NCI-H2196 treated with DMSO at 0.1 percent for 48 hours (cell line): Measurements from ENCODE around the gene DIAPH1.

ENCODE experiments used
- DNase-seq: peaks from one replicate; lab custom pipeline; 2025; ENCODE audit not compliant: unreplicated experiment; lab: John Stamatoyannopoulos, UW

Gene DIAPH1

DNA sequence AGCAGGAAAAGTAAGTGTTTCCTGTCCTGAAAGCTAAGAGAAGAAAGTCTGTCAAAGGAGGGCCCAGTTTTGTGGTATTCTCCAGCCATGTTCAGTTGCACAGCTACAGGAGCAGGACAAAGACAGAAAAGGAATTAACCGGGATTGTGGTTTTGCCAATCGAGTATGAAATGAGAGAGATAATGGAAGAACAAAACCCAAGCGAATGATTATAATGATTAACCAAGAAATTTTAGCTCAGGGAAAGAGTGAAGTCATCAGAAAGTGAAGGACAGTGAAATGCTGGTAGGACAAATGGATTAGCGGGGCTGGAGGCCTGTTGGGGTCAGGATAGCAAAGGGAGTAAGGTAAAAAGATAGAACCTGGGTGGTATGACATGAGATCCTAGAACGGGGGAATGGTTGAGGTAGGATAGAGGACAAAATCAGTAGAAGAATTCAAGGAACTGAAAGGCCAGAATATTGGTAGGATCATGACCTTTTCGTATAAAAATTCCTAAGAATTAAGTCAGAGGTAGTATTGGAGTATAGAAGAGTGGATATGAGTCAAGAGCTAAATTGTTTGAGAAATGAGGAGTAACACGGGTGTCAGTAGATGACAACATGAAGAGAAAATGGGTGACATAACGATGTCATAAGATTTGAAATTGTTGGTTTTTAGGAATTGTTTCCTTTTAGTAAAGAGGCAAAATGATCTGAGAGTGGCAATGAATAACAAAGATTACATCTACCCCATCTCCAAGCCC lies 52.8 kb downstream of the DIAPH1 start:
- DNase-seq, result no peak

DNA sequence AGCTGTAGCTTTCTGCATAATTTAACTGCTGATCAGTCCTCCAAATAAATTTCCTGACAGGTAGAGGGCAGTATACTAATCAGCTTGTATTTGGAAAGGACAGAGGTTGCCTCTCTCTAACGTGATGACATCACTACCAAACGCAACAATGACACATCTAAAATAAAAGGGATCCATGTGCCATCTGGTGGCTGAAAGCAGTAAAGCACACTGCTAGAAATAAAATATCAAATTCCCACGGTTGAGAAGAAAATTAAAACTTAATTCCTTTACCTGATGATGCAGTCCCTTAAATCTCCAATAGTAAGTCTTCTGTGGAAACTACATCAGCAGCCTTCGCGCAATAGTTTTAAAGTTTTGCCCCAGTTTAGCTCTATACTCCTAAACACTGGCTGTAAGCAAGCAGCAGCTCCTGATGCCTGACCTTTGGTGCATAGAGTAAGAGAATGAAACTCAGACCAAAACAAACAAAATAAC lies 54.5 kb downstream of the DIAPH1 start:
- peak; percentile 80 for DNase-seq

DNA sequence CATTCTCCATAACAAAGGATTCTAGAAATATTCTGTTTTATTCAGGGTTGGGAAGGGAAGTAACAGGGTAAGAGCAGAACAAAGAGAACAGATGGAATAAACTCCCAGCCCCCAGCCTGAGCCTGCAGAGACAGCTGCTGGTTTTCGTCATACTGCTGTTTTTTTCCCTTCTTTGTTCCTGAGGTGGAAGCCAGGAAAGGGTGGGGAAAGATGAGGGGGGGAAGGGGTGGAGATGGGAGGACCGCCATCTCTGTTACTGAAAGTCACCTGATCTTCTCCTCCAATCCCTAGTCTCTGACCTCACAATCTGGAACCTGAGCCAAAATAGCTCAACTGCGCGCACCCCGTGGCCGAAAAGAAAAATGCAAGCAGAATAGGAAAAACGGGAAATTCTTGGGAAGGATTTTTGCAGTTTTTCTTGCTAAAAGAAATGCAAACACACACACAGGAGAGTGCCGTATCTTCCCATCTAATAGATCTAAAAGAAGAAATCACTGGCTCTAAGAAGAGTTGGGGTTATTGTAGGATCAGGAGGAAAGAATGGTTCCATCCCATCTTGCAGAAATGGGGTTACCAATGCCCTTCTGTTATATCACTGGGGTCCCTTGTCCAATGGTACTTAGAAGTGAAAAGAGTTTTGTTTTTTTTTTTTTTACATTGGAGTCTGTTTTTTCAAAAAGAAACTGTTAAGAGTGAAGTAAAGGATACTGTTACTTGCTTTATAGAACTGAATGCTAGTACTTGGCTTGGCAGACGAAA lies 57.9 kb downstream of the DIAPH1 start:
- peak; percentile 96 for DNase-seq

DNA sequence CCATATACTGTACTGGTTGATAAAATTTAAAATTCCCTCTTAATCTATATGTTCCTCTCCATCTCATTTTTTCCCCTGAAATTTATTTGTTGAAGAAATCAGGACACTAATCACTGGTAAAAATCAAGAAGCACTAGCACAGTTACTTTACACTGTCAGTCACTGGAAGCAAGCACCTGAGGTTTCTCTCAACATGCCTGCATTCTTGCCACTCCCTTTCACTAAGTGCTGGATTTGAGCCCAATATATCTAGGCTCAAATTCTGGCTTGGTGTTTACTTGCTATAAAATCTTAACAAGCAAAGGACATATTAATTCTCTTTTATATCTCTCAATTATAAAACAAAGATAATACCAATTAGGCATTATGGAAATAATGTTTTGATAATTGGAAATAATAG lies 58.6 kb downstream of the DIAPH1 start:
- DNase-seq, result peak; percentile 30

DNA sequence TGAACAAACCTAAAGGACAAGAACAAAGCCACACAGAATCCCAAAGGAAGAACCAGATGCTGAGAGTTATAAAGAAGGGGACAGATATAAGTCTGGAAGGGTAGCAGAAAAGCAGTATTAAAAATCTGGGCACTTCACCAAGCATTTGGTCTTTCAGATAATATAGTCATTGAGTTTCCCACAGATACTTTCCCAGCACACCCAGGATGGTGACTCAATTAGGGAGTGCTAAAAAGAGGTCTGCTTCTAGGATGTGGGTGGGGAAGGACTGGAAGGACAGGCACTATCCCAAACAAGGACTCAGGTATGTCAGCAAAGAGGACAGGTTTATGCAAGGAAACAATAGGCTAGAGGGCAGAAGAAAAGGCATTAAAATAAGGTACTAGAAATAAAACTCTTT lies 59.3 kb downstream of the DIAPH1 start:
- DNase-seq, result no peak

DNA sequence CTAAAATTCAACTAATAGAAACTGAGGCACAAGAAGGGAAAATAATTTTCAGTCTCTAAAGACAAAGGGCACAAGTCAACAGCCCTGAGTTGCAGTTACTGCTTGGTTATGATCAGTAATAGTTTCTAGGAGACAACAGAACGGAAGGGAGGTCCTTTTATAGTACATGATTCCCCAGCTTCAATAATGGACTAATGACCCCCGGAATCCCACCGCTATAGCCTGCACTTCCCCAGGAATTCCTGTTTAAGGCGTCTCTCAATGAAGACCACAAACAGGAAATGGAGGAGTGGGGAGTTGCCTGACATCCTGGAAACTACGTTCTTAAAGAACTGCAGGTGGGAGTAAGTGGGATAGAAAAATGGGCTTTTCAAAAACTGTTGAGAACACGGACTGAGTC lies 60.6 kb downstream of the DIAPH1 start:
- DNase-seq, result no peak

DNA sequence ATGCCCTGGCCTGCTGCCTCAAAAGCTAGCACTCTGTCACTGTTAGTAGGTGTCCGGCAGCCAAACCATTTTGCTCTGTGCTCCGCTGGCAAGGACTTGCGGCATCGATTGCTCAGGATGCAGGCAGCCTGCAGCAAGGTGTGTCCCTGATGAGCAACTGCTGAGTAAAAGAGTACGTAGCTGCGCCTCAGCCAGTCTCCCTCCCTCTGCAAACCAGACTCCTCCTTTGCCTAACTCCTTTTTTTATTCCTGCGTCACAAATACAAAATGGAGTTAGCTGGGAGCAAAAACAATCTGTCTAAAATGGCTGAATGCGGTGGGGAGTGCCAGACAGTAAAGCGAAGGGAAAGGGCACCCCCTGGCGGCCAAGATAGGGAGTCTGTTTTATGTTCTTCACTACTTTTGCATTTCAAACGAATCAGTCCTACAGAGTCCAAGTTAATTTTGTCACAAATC lies 61.1 kb downstream of the DIAPH1 start:
- DNase-seq, result peak; percentile 35

DNA sequence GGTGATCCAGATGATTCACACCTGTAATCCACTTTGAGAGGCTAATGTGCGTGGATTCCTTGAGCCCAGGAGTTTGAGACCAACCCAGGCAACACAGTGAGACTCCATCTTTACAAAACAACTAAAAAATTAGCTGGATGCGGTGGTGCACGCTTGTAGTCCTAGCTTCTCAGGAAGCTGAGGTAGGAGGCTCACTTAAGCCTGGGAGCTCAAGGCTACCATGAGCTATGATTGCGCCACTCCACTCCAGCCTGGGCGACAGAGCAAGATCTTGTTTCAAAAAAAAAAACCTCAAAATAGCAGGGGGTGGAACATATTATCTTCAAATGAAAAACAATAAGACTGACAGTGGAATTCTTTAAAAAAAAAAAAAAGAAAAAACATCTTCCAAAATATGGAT lies 70.9 kb downstream of the DIAPH1 start:
- DNase-seq, result no peak

DNA sequence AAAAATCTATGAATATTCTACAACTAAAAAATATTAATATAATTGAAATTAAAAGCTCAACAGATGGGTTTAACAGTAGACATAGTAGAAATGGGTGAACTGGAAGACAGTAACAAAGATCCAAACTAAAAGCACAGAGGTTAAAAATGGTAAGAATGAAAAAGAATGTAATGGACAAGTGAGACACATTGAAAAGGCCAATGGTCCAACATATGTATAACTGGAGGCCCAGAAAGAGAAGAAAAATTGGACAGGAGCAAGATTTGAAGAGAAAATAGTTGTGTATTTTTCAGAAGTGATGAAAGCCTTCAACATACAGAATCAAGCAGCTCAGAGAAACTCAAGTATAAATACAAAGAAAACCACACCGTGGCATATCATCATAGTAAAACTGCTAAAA lies 71.3 kb downstream of the DIAPH1 start:
- no peak for DNase-seq

DNA sequence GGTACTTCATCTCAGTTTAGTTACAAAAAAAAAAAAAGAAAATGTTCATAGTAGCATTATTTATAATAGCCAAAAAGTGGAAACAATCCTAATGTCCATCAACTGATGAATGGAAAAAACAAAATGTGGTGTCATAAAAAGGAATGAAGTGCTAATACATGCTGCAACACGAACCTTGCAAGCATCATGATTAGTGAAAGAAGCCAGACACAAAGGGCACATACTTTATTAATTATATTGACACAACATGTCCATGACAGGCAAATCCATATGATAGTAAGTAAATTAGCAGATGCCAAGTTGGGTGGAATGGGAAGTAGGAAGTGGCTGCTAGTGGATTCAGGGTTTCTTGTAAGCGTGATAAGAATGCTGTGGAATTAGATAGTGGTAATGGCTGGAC lies 75.7 kb downstream of the DIAPH1 start:
- DNase-seq, result no peak

DNA sequence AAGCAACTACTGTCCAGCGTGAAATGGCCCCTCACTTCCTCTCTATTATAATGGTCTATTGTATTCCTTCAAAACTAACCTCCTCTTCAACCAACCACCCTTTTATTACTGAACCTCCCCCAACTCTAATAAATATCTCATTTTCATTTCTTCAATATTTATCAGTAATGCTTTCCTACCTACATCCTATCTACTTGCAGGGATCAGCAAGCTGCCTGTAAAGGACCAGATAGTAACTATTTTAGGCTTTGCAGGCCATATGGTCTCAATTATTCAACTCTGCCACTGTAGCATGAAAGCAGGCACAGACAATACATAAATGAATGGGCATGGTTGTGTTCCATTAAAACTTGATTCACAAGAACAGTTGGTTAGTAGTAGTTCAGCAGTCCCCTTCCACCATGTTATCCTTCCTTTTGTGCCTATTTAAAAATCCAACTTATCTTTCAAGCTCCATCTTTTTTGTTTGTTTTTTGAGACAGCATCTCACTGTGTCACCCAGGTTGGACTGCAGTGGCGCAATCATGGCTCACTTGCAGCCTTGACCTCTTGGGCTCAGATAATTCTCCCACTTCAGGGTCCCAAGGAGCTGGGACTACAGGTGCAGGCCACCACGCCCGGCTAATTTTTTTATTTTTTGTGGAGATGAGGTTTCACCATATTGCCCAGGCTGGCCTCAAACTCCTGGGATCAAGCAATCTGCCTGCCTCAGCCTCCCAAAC lies 84.1 kb downstream of the DIAPH1 start:
- no peak for DNase-seq

DNA sequence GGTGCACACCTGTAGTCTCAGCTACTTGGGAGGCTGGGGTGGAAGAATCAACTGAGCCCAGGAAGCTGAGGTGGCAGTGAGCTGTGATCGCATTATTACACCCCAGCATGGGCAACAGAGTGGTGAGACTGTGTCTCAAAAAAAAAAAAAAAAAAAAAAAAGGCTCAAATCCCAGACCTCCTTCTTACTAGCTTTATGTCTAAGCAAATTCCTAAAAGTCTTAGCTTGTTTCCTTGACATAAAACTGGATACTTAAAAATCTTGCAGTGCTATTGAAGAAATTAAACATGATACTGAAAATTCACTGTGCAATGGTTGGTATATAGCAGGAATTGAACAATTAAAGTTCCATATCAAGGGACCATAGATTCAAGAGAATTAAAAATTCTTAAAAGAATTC lies 84.9 kb downstream of the DIAPH1 start:
- DNase-seq, result no peak

DNA sequence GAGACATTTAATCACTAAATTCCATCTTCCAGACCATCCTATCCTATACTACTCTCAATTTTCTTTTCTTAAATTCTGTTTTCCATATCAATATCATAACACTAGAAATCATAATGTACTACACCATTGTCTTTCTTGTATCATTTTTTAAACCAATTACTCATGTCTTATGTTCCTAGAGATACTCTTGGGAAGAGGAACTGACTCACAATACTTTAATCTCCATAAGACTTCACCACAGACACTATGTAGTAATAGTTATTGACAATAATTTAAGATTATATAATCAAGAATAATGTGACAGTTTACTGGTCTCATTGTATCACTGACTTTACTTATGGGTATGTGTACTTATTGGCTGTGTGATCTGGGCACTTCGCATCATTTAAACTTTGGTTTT lies 86.1 kb downstream of the DIAPH1 start:
- DNase-seq, result no peak

DNA sequence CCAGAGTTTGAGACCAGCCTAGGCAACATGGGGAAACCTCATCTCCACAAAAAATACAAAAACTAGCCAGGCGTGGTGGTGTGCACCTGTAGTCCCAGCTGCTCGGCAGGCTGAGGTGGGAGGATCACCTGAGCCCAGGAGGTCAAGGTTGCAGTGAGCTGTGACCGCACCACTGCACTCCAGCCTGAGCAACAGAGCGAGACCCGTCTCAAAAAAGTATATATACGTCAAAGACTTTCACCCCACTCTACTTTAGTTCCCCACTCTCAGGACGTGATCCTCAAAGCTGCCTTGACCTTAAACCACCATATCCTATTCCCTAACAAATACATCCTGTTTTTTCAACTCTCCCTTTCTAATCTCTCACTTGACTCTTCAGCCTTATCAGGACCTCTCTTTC lies 88.9 kb downstream of the DIAPH1 start:
- DNase-seq, result no peak

DNA sequence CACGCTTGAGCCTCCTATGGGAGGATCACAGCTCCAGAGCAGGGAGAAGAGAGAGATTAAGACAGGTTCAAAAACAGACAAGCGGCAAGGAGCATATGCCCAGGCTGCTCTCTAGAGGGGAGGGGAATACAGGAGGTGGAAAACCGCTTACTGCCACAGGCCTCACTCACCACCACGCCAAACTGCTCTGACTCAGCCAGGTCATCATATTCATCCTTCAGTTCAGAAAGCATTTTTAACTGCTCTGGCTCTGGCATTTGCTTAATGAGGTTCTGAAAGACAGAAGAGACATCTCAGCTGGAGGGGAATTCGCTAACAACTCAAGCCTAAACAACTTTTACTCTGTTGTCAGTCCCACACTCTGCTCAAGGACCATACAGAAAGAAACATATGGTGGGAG lies 89.8 kb downstream of the DIAPH1 start:
- DNase-seq, result no peak

DNA sequence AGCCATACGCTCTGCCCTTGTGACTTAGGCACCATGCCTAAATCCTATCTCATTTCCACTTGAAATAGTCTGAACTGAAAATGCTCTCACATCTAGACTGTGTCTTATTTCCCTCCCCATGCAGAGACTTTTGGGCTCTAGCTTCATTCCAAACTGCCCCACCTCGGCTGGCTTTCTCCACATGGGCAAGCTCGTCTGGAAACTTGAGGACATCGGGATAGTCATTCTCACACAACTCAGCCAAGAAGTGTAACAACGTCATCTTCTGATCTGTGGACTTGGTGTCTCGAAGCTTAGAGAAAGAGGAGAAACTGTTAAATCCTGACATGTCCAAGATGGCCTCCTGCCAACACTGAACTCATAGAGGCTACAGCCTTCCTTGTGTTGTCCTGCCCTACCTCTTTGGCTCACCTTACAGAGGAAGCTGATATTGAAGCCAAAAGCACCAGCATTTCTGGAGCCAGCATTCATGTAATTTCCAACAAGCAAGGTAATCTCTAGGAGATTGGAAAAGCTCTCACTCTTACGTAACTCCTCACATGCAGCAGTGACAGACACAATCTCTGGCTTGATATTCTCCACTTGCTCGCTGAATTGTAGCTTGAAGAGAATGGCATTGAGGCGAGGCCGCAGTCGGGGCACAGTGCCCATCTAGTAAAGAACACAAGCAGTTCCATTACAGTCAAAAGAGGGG lies 90.4 kb downstream of the DIAPH1 start:
- DNase-seq, result peak; percentile 79

DNA sequence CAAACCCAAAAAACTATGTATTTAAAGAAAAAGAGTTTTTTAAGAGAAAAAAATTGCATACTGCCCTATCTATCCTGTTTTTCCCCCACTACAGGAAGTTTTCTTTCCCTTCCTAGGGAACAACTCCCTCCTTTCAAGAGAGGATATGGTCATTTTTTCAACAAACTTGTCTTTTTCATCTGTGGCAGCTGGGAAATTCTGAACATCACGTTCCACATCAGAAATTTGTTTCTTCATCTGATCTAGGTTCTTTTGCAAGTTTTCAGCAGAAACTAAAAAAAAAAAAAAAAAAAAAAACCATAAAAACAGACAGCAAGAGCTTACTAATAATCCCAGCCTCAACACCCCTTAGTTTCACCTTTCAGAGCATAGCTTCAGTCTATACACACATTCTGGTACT lies 91.4 kb downstream of the DIAPH1 start:
- DNase-seq, result no peak

DNA sequence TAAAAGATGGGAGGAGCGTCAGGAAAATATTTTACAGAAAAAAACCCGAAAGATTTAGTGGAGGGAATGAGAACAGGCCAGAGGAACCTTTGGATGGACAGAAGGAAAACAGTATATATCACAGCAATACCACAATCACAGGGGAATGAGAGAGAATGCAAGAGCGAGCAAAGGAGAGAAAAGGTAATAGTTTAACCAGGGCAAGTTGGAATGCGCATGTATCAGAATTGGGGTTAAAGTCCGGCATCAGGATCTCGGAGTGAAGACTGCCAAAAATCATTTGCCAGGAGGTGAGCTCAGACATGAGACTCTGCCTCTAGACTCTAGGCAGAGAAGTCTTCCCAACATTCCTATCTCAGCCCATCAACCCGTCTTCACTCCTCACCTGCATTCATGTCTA lies 93.1 kb downstream of the DIAPH1 start:
- no peak for DNase-seq

DNA sequence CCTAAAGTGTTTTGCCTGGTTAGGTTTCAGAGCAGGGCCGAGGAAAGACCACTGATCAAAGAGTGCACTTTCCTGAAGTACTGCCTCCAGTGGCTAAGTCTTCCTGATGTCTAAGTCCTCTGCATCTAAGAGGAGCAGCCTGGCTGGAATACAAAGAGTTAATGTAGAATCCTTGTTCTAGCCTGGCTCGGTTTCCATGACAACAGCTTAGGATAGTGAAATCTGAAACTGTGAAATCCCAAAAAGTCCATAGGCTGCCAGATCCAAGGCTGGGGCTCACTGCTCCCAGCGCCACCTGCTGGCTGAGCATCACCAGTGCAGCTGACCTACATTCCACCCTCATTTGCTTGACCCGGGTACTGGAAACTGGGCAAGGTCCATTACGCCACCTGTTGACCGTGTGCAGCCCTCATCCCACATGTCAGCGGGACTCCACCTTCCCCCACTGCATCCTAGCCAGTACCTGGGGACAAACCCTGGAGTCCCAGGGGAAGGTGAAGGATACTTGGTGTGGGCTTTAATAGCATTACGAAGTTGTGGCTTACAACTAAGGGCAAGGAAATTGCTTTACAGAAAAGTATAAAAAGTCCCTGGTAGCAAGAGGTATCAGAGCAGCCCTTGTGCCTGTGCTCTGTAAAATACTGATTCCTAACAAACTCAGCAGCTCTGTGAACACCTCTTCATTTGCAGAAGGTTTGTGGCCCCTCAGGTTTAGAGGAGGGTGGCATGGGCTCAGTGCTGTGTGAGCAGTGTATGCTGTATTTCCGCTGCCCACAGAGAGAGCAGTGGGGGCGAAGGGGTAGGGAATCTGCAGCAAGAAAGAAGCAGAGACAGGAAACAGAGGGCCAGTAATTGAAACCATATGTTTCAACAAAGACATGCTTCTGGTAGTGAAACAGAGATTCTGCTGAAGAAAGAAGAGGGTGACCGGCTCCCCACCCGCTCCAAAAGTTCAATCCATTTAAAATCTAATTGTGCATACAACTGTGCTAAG lies 93.9 kb downstream of the DIAPH1 start:
- peak; percentile 87 for DNase-seq

DNA sequence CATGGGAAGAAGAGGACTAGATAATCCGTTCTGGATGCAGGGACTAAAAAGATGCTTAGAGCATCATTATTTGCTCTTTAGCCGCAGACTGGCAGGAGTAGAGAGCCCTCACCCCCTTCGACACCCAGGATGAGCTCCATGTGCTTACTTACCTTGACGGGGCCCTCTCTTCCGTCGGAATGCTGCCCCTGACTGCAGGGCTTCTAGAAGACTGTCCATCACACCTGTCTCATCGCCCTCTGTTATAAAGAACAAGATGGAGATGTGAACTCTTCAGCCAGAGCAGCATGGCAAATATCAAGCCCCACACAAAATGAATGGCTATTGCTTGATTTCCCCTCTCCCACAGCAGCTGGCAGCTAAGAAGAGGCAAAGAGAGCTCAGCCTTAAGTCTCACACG lies 94.8 kb downstream of the DIAPH1 start:
- no peak for DNase-seq
